ENCODE measurements around the gene TRIO. TPM values are rescaled to one million over a fixed set of nuclear protein-coding genes. Genes with fewer than 3 reads are reported as not detected.

Gene TRIO
- total RNA-seq, 1 donor, result 410 TPM

GRCh38 chr5:14107536-14107935 is 35.6 kb upstream of the TRIO start:
- no peak overlapping the region for H3K4me3 ChIP-seq (ENCODE audit: low read depth, low read length)
- no peak for TF ChIP-seq CTCF (IDR thresholded peaks at IDR 0.05; ENCODE audit: insufficient read depth, low read depth, low read length)

GRCh38 chr5:14108170-14108996 is 34.8 kb upstream of the TRIO start:
- peak; percentile 93 for DNase-seq (ENCODE audit: low read depth)
- H3K4me3 ChIP-seq (ENCODE audit: low read depth, low read length), result peak overlapping the region; percentile 39
- TF ChIP-seq CTCF (IDR thresholded peaks at IDR 0.05; ENCODE audit: insufficient read depth, low read depth, low read length), result peak; percentile 79

More at GRCh38 chr5:14107536-14107935, 35.6 kb upstream of the TRIO start:
- DNase-seq (ENCODE audit: low read depth), result no peak

- no peak for TF ChIP-seq CTCF (IDR thresholded peaks at IDR 0.05; ENCODE audit: insufficient read depth, low read depth, low read length)
- H3K4me3 ChIP-seq (ENCODE audit: low read depth, low read length), result no peak overlapping the region
- DNase-seq (ENCODE audit: low read depth), result peak; percentile 49
Measured at GRCh38 chr5:14109041-14109747, 33.9 kb upstream of the TRIO start.

- DNase-seq (ENCODE audit: low read depth), result no peak
- H3K4me3 ChIP-seq (ENCODE audit: low read depth, low read length), result no peak overlapping the region
- TF ChIP-seq CTCF (IDR thresholded peaks at IDR 0.05; ENCODE audit: insufficient read depth, low read depth, low read length), result no peak
Measured at GRCh38 chr5:14109771-14110170, 33.4 kb upstream of the TRIO start.

- no peak for TF ChIP-seq CTCF (IDR thresholded peaks at IDR 0.05; ENCODE audit: insufficient read depth, low read depth, low read length)
- H3K4me3 ChIP-seq (ENCODE audit: low read depth, low read length), result no peak overlapping the region
- peak; percentile 51 for DNase-seq (ENCODE audit: low read depth)
Measured at GRCh38 chr5:14110196-14110595, 32.9 kb upstream of the TRIO start.

- no peak for TF ChIP-seq CTCF (IDR thresholded peaks at IDR 0.05; ENCODE audit: insufficient read depth, low read depth, low read length)
- DNase-seq (ENCODE audit: low read depth), result peak; percentile 68
- no peak overlapping the region for H3K4me3 ChIP-seq (ENCODE audit: low read depth, low read length)
Measured at GRCh38 chr5:14110680-14111079, 32.5 kb upstream of the TRIO start.
